Neural cell (in vitro differentiated cells): ENCODE data around the gene RAI1.

Source experiments
- EP300 ChIP-seq: fragments of 450-650 bp; conservative IDR thresholded peaks from 2 replicates; pipeline ENCODE4 v1.6.1; 2014; ENCODE audit warnings: antibody characterized with exemption, mild to moderate bottlenecking, moderate library complexity; ENCODE audit not compliant: poor library complexity, severe bottlenecking
- EZH2 ChIP-seq: fragments of 200-600, 300-800 bp; shearing (Covaris generic), sonication (generic); IDR thresholded peaks from 2 replicates; pipeline ENCODE4 v1.6.1; 2014; ENCODE audit warnings: antibody characterized with exemption, low read length, borderline replicate concordance, mild to moderate bottlenecking; ENCODE audit not compliant: insufficient read depth, poor library complexity, severe bottlenecking
- MXI1 ChIP-seq: fragments of 450-650 bp; conservative IDR thresholded peaks from 2 replicates; pipeline ENCODE4 v1.6.1; 2014; ENCODE audit warnings: antibody characterized with exemption, mild to moderate bottlenecking; ENCODE audit not compliant: poor library complexity, severe bottlenecking
- POLR2AphosphoS5 ChIP-seq: IDR thresholded peaks from 2 replicates; pipeline ENCODE4 v1.6.1; 2012
- RAD21 ChIP-seq: fragments of 450-650 bp; conservative IDR thresholded peaks from 2 replicates; pipeline ENCODE4 v1.6.1; 2014; ENCODE audit warnings: antibody characterized with exemption, mild to moderate bottlenecking, moderate library complexity
- TAF1 ChIP-seq: IDR thresholded peaks from 2 replicates; pipeline ENCODE4 v1.6.1; 2012; ENCODE audit warnings: low read depth
- TF ChIP-seq, protein P1 (sequence below): fragments of 450-650 bp; IDR thresholded peaks from 2 replicates; pipeline ENCODE4 v1.5.1; 2014; ENCODE audit warnings: antibody characterized with exemption, mild to moderate bottlenecking, moderate library complexity; ENCODE audit not compliant: poor library complexity, severe bottlenecking
- TF ChIP-seq, protein P2 (sequence below): IDR thresholded peaks from 2 replicates; pipeline ENCODE4 v1.6.1; 2012; ENCODE audit warnings: borderline replicate concordance

DNA sequence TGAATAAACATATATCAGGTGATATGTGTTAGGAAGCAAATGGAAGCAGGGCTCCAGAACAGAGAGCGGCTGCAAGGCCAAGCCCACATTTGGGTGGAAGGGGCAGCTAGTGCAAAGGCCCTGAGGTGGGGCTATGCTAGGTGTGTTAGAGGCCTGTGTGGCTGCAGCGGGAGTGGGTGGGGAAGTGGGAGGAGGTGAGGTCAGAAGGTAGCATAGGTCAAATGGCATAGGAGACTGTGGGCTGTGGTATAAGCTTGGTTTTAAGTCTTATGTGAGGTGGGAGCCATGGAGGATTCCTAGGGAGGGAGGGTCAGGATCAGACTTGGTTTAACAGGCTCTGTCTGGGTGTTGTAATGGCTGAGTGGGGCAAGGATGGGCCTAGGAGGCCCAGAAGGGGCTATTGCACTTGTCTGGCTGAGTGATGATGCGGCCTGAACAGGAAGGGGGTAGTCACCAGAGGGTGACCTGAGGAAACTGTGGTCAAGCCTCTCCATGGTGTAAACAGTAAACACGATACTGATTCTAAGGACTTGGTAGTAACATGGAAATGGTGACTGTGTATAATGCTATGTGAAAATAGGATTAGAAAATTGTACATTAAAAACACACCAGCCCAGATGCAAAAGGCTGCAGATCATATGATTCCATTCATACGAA, 31.1 kb downstream of the RAI1 start:
- TF ChIP-seq POLR2AphosphoS5 (no peak), MXI1 (no peak), EZH2 (no peak), EP300 (no peak), TAF1 (no peak), RAD21 (no peak)
- TF ChIP-seq, protein P1, sequence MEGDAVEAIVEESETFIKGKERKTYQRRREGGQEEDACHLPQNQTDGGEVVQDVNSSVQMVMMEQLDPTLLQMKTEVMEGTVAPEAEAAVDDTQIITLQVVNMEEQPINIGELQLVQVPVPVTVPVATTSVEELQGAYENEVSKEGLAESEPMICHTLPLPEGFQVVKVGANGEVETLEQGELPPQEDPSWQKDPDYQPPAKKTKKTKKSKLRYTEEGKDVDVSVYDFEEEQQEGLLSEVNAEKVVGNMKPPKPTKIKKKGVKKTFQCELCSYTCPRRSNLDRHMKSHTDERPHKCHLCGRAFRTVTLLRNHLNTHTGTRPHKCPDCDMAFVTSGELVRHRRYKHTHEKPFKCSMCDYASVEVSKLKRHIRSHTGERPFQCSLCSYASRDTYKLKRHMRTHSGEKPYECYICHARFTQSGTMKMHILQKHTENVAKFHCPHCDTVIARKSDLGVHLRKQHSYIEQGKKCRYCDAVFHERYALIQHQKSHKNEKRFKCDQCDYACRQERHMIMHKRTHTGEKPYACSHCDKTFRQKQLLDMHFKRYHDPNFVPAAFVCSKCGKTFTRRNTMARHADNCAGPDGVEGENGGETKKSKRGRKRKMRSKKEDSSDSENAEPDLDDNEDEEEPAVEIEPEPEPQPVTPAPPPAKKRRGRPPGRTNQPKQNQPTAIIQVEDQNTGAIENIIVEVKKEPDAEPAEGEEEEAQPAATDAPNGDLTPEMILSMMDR = no peak
- TF ChIP-seq, protein P2, sequence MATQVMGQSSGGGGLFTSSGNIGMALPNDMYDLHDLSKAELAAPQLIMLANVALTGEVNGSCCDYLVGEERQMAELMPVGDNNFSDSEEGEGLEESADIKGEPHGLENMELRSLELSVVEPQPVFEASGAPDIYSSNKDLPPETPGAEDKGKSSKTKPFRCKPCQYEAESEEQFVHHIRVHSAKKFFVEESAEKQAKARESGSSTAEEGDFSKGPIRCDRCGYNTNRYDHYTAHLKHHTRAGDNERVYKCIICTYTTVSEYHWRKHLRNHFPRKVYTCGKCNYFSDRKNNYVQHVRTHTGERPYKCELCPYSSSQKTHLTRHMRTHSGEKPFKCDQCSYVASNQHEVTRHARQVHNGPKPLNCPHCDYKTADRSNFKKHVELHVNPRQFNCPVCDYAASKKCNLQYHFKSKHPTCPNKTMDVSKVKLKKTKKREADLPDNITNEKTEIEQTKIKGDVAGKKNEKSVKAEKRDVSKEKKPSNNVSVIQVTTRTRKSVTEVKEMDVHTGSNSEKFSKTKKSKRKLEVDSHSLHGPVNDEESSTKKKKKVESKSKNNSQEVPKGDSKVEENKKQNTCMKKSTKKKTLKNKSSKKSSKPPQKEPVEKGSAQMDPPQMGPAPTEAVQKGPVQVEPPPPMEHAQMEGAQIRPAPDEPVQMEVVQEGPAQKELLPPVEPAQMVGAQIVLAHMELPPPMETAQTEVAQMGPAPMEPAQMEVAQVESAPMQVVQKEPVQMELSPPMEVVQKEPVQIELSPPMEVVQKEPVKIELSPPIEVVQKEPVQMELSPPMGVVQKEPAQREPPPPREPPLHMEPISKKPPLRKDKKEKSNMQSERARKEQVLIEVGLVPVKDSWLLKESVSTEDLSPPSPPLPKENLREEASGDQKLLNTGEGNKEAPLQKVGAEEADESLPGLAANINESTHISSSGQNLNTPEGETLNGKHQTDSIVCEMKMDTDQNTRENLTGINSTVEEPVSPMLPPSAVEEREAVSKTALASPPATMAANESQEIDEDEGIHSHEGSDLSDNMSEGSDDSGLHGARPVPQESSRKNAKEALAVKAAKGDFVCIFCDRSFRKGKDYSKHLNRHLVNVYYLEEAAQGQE = no peak
